ACC112 (cell line): Measurements from ENCODE around the gene LILRB2.
"Not testable (repeated sequence)": the region's sequence is repeated elsewhere in the genome, so short reads cannot be mapped to it uniquely, and the experiment has no call there.

Experiments used
- H2AFZ ChIP-seq: fragments of 200-600 bp; sonication (generic); one replicate; pipeline ENCODE4 v1.6.0; 2017; ENCODE audit warnings: antibody characterized with exemption, low read length; ENCODE audit not compliant: unreplicated experiment
- H3K27ac ChIP-seq: fragments of 200-600 bp; sonication (generic); 2 replicates; pipeline ENCODE4 v1.5.1; 2014; ENCODE audit warnings: low read depth, mild to moderate bottlenecking, antibody characterized with exemption, low read length, moderate library complexity
- H3K27me3 ChIP-seq: fragments of 200-600 bp; sonication (generic); 2 replicates; pipeline ENCODE4 v1.6.1; 2014; ENCODE audit warnings: mild to moderate bottlenecking, antibody characterized with exemption, low read length, moderate library complexity, mixed read lengths; ENCODE audit not compliant: insufficient read depth
- H3K36me3 ChIP-seq: fragments of 200-600 bp; sonication (generic); 2 replicates; pipeline ENCODE4 v1.6.1; 2016; ENCODE audit warnings: mild to moderate bottlenecking, antibody characterized with exemption, low read length, moderate library complexity, mixed read lengths; ENCODE audit not compliant: insufficient read depth
- H3K4me1 ChIP-seq: fragments of 200-600 bp; sonication (generic); one replicate; pipeline ENCODE4 v1.6.1; 2016; ENCODE audit warnings: low read length, mixed read lengths; ENCODE audit not compliant: insufficient read depth, unreplicated experiment, control insufficient read depth
- H3K4me3 ChIP-seq: fragments of 200-600 bp; sonication (generic); 2 replicates; pipeline ENCODE4 v1.5.1; 2014; ENCODE audit warnings: mild to moderate bottlenecking, low read depth, low read length
- H3K79me2 ChIP-seq: fragments of 200-600 bp; sonication (generic); one replicate; pipeline ENCODE4 v1.6.0; 2016; ENCODE audit warnings: low read length; ENCODE audit not compliant: control insufficient read depth, unreplicated experiment, insufficient read depth

LILRB2 gene

GRCh38 chr19:54272181-54272580, 8.7 kb downstream of the LILRB2 start:
- H3K27ac ChIP-seq, H3K4me1 ChIP-seq, H3K36me3 ChIP-seq, H3K4me3 ChIP-seq, H2AFZ ChIP-seq, H3K79me2 ChIP-seq: not testable (repeated sequence)
- peaks cover 36% of the 10 kb centered on the region for H3K27me3 ChIP-seq

- not testable (repeated sequence) for H3K27ac ChIP-seq, H3K4me3 ChIP-seq, H2AFZ ChIP-seq, H3K79me2 ChIP-seq, H3K36me3 ChIP-seq, H3K4me1 ChIP-seq
- peaks cover 35% of the 10 kb centered on the region for H3K27me3 ChIP-seq
Measured at GRCh38 chr19:54271587-54271986, 9.3 kb downstream of the LILRB2 start.

- Histone ChIP-seq H3K4me3 (no peak overlapping the region), H3K36me3 (no peaks in the 10 kb centered on the region), H3K4me1 (no peaks in the 10 kb centered on the region), H3K79me2 (no peaks in the 10 kb centered on the region), H3K27ac (no peak overlapping the region), H2AFZ (no peak overlapping the region), H3K27me3 (peaks cover 36% of the 10 kb centered on the region)
Measured at GRCh38 chr19:54271106-54271505, 9.8 kb downstream of the LILRB2 start.

- H3K4me3 ChIP-seq, result no peak overlapping the region
- no peaks in the 10 kb centered on the region for H3K4me1 ChIP-seq
- H3K27me3 ChIP-seq, result peaks cover 35% of the 10 kb centered on the region
- H3K27ac ChIP-seq, result no peak overlapping the region
- H3K36me3 ChIP-seq, result no peaks in the 10 kb centered on the region
- no peaks in the 10 kb centered on the region for H3K79me2 ChIP-seq
- H2AFZ ChIP-seq, result no peak overlapping the region
Measured at GRCh38 chr19:54268936-54269335, 12.0 kb downstream of the LILRB2 start.

- H3K4me3 ChIP-seq, result no peak overlapping the region
- no peak overlapping the region for H3K27ac ChIP-seq
- H3K79me2 ChIP-seq, result no peaks in the 10 kb centered on the region
- no peaks in the 10 kb centered on the region for H3K36me3 ChIP-seq
- no peaks in the 10 kb centered on the region for H3K4me1 ChIP-seq
- no peak overlapping the region for H2AFZ ChIP-seq
- peaks cover 30% of the 10 kb centered on the region for H3K27me3 ChIP-seq
Measured at GRCh38 chr19:54266133-54266532, 14.8 kb downstream of the LILRB2 start.

GRCh38 chr19:54262470-54262869, 18.4 kb downstream of the LILRB2 start:
- Histone ChIP-seq H2AFZ (no peak overlapping the region), H3K27me3 (peaks cover 18% of the 10 kb centered on the region), H3K27ac (no peak overlapping the region), H3K79me2 (no peaks in the 10 kb centered on the region), H3K36me3 (no peaks in the 10 kb centered on the region), H3K4me3 (no peak overlapping the region), H3K4me1 (no peaks in the 10 kb centered on the region)

- H3K79me2 ChIP-seq, result no peaks in the 10 kb centered on the region
- no peaks in the 10 kb centered on the region for H3K36me3 ChIP-seq
- peaks cover 22% of the 10 kb centered on the region for H3K27me3 ChIP-seq
- no peak overlapping the region for H2AFZ ChIP-seq
- H3K27ac ChIP-seq, result no peak overlapping the region
- H3K4me3 ChIP-seq, result no peak overlapping the region
- no peaks in the 10 kb centered on the region for H3K4me1 ChIP-seq
Measured at GRCh38 chr19:54262066-54262465, 18.8 kb downstream of the LILRB2 start.

- no peak within 1 kb of the TSS for H3K4me3 ChIP-seq
- no peaks in the 10 kb centered on the region for H3K79me2 ChIP-seq
- peaks cover 38% of the 10 kb centered on the region for H3K27me3 ChIP-seq
- H3K4me1 ChIP-seq, result no peaks in the 10 kb centered on the region
- H3K27ac ChIP-seq, result no peak within 1 kb of the TSS
- no peak within 1 kb of the TSS for H2AFZ ChIP-seq
- no peaks in the 10 kb centered on the region for H3K36me3 ChIP-seq
Measured at GRCh38 chr19:54257116-54257480, 23.8 kb downstream of the LILRB2 start, which contains the start of gene LILRB5. TSS of gene LILRB5 (minus strand) at chr19:54257273. CDS start at chr19:54257193, 80 bp downstream.

- H2AFZ ChIP-seq, result no peak overlapping the region
- H3K36me3 ChIP-seq, result no peaks in the 10 kb centered on the region
- H3K27me3 ChIP-seq, result peaks cover 38% of the 10 kb centered on the region
- no peak overlapping the region for H3K4me3 ChIP-seq
- no peaks in the 10 kb centered on the region for H3K79me2 ChIP-seq
- no peak overlapping the region for H3K27ac ChIP-seq
- no peaks in the 10 kb centered on the region for H3K4me1 ChIP-seq
Measured at GRCh38 chr19:54256250-54257115, 24.4 kb downstream of the LILRB2 start.

GRCh38 chr19:54255105-54255775, 25.7 kb downstream of the LILRB2 start:
- Histone ChIP-seq H2AFZ (no peak overlapping the region), H3K36me3 (no peaks in the 10 kb centered on the region), H3K27ac (no peak overlapping the region), H3K4me1 (peaks cover 2% of the 10 kb centered on the region), H3K27me3 (peaks cover 38% of the 10 kb centered on the region), H3K4me3 (no peak overlapping the region), H3K79me2 (no peaks in the 10 kb centered on the region)
